ENCODE measurements around the gene PAX3. TPM values are rescaled to one million over a fixed set of nuclear protein-coding genes. Genes with fewer than 3 reads are reported as not detected.
A peak's percentile ranks its signal among the peaks of the same experiment; 100 is the strongest.

Gene PAX3
- total and polyA plus RNA-seq, 8 donors = not detected

GRCh38 chr2:222336442-222336841 lies 37.6 kb upstream of the PAX3 start:
- WGBS, 5 donors = 45 to 63% (median 53%) methylated on average over 1 of the region's 1 CpG
- intact Hi-C loops (cut with DNase I; ENCODE audit: low total_unique reads) = no loop called here
- no peaks in the 10 kb centered on the region for H3K36me3 ChIP-seq
- no peaks in the 10 kb centered on the region for H3K4me1 ChIP-seq
- TF ChIP-seq POLR2AphosphoS5 (IDR thresholded peaks at IDR 0.05) = no peak
- peak in 1 of 7 experiments; percentile 16 for TF ChIP-seq CTCF (IDR thresholded peaks at IDR 0.05)
- no peaks in the 10 kb centered on the region for H3K27me3 ChIP-seq
- DNase-seq = peak in 1 of 2 donors; percentile 32
- no peak overlapping the region for H3K27ac ChIP-seq
- no peak overlapping the region for H3K4me3 ChIP-seq
- H3K9me3 ChIP-seq = peaks cover 0 to 16% (median 6%) of the 10 kb centered on the region in 4 donors

GRCh38 chr2:222334914-222335313 lies 36.1 kb upstream of the PAX3 start:
- Histone ChIP-seq H3K4me3 (no peak overlapping the region), H3K36me3 (no peaks in the 10 kb centered on the region), H3K9me3 (peaks cover 0 to 17% (median 7%) of the 10 kb centered on the region in 4 donors), H3K27me3 (no peaks in the 10 kb centered on the region), H3K4me1 (no peaks in the 10 kb centered on the region), H3K27ac (no peak overlapping the region)
- intact Hi-C loops (cut with DNase I; ENCODE audit: low total_unique reads) = no loop called here
- TF ChIP-seq POLR2AphosphoS5 (IDR thresholded peaks at IDR 0.05) = no peak
- TF ChIP-seq EP300 (IDR thresholded peaks at IDR 0.05) = no peak
- DNase-seq = no peak
- WGBS, 5 donors = 87 to 97% (median 91%) methylated on average over 2 of the region's 2 CpGs

GRCh38 chr2:222333397-222333796 lies 34.6 kb upstream of the PAX3 start:
- Histone ChIP-seq H3K4me3 (no peak overlapping the region), H3K36me3 (no peaks in the 10 kb centered on the region), H3K4me1 (no peaks in the 10 kb centered on the region), H3K27ac (no peak overlapping the region), H3K27me3 (peaks cover 0 to 3% (median 0%) of the 10 kb centered on the region in 3 donors), H3K9me3 (peaks cover 0 to 21% (median 11%) of the 10 kb centered on the region in 4 donors)
- 93 to 100% (median 96%) methylated on average over 1 to 2 of the region's 2 CpGs for WGBS, 5 donors
- no peak for DNase-seq
- TF ChIP-seq POLR2AphosphoS5 (IDR thresholded peaks at IDR 0.05) = no peak
- TF ChIP-seq POLR2A (IDR thresholded peaks at IDR 0.05) = no peak
- no peak for TF ChIP-seq CTCF (IDR thresholded peaks at IDR 0.05)
- TF ChIP-seq EP300 (IDR thresholded peaks at IDR 0.05) = no peak
- intact Hi-C loops (cut with DNase I; ENCODE audit: low total_unique reads) = no loop called here

DNA sequence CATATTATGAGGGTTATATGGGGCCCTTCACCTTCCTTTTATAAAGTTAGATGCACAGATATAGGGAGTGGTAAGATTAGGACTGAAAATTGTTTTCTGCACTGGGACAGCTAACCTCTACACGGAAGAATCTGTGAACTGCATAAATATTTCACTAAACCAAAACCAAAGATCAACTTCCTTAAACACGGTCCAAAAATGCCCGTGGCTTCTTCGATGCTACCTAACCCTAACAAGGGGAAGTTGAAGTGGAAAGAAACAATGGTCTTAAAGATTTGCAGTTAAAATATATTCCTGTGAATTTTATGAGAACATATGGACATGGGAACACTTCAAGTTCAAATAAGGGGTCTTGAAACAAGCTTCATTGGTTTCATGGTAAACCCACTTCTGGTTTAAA lies 33.3 kb upstream of the PAX3 start:
- TF ChIP-seq POLR2AphosphoS5 (IDR thresholded peaks at IDR 0.05) (no peak), POLR2A (IDR thresholded peaks at IDR 0.05) (no peak), EP300 (IDR thresholded peaks at IDR 0.05) (no peak), CTCF (IDR thresholded peaks at IDR 0.05) (no peak)
- no peaks in the 10 kb centered on the region for H3K36me3 ChIP-seq
- 68 to 74% (median 72%) methylated on average over 4 of the region's 4 CpGs for WGBS, 5 donors
- peaks cover 0 to 21% (median 11%) of the 10 kb centered on the region in 4 donors for H3K9me3 ChIP-seq
- no peaks in the 10 kb centered on the region for H3K4me1 ChIP-seq
- H3K27me3 ChIP-seq = peaks cover 0 to 3% (median 0%) of the 10 kb centered on the region in 3 donors
- intact Hi-C loops (cut with DNase I; ENCODE audit: low total_unique reads) = no loop called here
- H3K27ac ChIP-seq = no peak overlapping the region
- no peak for DNase-seq
- no peak overlapping the region for H3K4me3 ChIP-seq

GRCh38 chr2:222330910-222331309 lies 32.1 kb upstream of the PAX3 start:
- Histone ChIP-seq H3K27me3 (peaks cover 0 to 3% (median under 1%) of the 10 kb centered on the region in 3 donors), H3K27ac (no peak overlapping the region), H3K4me3 (no peak overlapping the region), H3K4me1 (no peaks in the 10 kb centered on the region), H3K36me3 (no peaks in the 10 kb centered on the region), H3K9me3 (peaks cover 0 to 21% (median 11%) of the 10 kb centered on the region in 4 donors)
- 86 to 94% (median 90%) methylated on average over 4 of the region's 4 CpGs for WGBS, 5 donors
- no peak for DNase-seq
- TF ChIP-seq EP300 (IDR thresholded peaks at IDR 0.05) (no peak), POLR2AphosphoS5 (IDR thresholded peaks at IDR 0.05) (no peak), POLR2A (IDR thresholded peaks at IDR 0.05) (no peak), CTCF (IDR thresholded peaks at IDR 0.05) (no peak)
- intact Hi-C loops (cut with DNase I; ENCODE audit: low total_unique reads) = no loop called here

Measured in stomach (tissue), 9 donors.